ENCODE results near the gene HBZ. TPM values are rescaled to one million over a fixed set of nuclear protein-coding genes. Genes with fewer than 3 reads are reported as not detected.
A peak's percentile ranks its signal among the peaks of the same experiment; 100 is the strongest.
"Not testable (repeated sequence)": the region's sequence is repeated elsewhere in the genome, so short reads cannot be mapped to it uniquely, and the experiment has no call there.

The HBZ gene
- total RNA-seq, 1 donor from 2014 or later, result not detected

DNA sequence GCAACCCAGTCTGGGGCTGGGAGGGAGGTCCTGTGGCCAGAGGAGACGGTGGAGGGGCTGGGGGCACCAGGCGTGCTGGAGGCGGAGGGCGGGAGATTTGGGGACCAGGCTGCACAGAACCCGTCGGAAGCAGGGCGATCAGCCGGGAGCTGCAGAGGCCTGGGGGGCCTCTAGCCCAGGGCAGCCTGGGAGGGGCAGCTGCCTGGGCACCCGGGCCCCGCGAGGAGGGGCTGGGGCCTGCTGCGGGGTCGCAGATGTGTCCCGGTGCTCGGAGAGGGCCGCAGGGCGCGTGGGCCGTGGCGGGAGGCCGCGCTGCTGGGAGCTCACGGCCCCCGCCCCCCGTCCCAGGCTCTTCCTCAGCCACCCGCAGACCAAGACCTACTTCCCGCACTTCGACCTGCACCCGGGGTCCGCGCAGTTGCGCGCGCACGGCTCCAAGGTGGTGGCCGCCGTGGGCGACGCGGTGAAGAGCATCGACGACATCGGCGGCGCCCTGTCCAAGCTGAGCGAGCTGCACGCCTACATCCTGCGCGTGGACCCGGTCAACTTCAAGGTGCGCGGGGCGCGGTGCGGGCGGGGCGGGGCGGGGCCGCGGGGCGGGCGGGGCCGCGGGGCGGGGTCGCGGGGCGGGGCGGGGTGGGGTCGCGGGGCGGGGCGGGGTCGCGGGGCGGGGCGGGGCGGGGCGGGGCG is 11.8 kb downstream of the HBZ start:
- DNase-seq (ENCODE audit: low read depth in 2 of 2), result not testable (repeated sequence)

DNA sequence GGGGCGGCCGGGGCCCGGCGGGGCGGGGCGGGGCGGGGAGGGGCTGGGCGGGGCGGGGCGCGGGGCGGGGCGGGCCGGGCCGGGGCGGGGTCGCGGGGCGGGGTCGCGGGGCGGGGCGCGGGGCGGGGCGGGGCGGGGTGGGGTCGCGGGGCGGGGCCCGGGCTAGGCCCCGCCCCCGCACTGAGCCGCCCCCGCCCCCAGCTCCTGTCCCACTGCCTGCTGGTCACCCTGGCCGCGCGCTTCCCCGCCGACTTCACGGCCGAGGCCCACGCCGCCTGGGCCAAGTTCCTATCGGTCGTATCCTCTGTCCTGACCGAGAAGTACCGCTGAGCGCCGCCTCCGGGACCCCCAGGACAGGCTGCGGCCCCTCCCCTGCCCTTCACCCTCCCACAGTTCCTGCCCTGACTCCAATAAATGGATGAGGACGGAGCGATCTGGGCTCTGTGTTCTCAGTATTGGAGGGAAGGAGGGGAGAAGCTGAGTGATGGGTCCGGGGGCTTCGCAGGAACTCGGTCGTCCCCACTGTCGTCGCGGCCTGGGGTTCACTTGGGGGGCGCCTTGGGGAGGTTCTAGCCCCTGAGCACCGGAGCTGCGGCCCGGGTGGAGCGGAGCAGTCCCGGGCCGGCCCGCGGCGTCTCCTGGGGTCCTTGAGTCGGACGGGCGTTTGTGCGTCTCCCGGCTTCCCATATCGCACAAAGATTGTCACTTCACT is 12.5 kb downstream of the HBZ start:
- no peak for DNase-seq (ENCODE audit: low read depth in 2 of 2)

DNA sequence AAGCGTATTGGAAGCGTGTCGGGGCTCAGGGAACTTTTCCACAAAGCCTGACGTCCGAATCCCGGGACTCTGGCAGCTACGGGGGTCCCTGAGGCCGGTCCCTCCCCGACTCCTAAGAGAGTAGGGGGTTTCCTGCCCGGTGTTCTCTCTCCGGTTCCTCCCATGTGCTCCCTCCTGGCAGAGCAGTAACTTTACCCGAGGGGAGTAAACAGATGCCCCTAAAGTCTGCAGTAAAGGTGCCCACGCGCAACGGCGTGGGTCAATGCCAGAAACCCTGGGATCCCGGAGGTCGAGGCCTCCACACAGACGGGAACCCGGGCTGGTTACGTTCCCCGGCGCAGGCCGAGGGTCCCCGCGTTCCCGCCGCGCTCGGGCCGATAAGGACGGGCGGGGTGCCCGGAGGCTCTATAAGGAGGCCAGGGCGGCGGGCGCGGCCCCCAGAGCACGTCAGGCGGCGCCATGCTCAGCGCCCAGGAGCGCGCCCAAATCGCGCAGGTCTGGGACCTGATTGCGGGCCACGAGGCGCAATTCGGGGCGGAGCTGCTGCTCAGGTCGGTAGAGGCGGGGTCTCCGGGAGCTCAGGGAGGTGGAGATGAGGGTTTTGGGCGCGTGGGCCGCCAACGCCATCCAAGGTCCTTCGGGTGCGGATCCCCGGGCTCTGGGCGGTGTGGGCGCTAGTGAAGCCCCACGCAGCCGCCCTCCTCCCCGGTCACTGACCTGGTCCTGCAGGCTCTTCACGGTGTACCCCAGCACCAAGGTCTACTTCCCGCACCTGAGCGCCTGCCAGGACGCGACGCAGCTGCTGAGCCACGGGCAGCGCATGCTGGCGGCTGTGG is 13.3 kb downstream of the HBZ start, which contains the start of gene HBM:
HBM (plus strand) TSS at position 440 of the 836 bp plus-strand sequence; CDS start at position 460, 20 bp downstream.
- no peak for DNase-seq (ENCODE audit: low read depth in 2 of 2)

DNA sequence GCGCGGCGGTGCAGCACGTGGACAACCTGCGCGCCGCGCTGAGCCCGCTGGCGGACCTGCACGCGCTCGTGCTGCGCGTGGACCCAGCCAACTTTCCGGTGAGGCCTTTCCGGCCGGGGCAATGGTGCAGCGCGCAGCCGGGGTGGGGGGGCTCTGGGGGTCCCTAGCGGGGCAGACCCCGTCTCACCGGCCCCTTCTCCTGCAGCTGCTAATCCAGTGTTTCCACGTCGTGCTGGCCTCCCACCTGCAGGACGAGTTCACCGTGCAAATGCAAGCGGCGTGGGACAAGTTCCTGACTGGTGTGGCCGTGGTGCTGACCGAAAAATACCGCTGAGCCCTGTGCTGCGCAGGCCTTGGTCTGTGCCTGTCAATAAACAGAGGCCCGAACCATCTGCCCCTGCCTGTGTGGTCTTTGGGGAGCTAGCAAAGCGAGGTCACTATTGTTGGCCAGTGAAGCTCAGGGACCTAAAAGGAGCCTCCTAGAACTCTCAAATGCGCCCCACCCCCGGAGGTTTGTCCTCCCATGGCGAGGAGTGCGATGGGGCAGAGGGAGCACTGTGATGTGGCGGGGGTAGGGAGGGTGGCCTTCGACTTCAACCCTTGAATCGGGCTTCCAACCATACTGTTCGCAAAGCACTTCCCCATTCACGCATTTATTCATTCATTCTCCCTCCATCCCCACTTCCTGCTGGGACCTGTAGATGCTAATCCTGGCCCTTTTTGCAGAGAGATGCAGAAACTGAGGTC is 14.1 kb downstream of the HBZ start:
- no peak for DNase-seq (ENCODE audit: low read depth in 2 of 2)

- no peak for DNase-seq (ENCODE audit: low read depth in 2 of 2)
Measured at GRCh38 chr16:167122-167690, 14.8 kb downstream of the HBZ start.

- no peak for DNase-seq (ENCODE audit: low read depth in 2 of 2)
Measured at GRCh38 chr16:168424-168823, 16.0 kb downstream of the HBZ start.

DNA sequence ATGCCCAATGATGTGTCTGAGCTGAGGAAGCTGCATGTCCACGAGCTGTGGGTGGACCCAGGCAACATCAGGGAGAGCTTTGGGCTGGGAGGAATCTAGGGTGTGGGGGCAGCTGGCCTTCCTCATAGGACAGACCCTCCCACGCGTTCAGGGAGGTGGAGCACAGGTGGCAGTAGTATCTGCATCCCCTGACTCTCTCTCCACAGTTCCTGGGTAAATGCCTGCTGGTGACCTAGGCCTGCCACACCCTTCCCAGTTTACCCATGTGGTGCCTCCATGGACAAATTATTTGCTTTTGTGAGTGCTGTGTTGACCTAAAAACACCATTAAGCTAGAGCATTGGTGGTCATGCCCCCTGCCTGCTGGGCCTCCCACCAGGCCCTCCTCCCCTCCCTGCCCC is 16.6 kb downstream of the HBZ start:
- DNase-seq (ENCODE audit: low read depth in 2 of 2), result no peak

DNA sequence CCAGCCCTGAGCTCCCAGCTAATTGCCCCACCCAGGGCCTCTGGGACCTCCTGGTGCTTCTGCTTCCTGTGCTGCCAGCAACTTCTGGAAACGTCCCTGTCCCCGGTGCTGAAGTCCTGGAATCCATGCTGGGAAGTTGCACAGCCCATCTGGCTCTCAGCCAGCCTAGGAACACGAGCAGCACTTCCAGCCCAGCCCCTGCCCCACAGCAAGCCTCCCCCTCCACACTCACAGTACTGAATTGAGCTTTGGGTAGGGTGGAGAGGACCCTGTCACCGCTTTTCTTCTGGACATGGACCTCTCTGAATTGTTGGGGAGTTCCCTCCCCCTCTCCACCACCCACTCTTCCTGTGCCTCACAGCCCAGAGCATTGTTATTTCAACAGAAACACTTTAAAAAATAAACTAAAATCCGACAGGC is 17.7 kb downstream of the HBZ start:
- DNase-seq (ENCODE audit: low read depth in 2 of 2), result peak in 1 of 2 donors; percentile 21

- DNase-seq (ENCODE audit: low read depth in 2 of 2), result no peak
Measured at GRCh38 chr16:170788-171187, 18.3 kb downstream of the HBZ start.

DNA sequence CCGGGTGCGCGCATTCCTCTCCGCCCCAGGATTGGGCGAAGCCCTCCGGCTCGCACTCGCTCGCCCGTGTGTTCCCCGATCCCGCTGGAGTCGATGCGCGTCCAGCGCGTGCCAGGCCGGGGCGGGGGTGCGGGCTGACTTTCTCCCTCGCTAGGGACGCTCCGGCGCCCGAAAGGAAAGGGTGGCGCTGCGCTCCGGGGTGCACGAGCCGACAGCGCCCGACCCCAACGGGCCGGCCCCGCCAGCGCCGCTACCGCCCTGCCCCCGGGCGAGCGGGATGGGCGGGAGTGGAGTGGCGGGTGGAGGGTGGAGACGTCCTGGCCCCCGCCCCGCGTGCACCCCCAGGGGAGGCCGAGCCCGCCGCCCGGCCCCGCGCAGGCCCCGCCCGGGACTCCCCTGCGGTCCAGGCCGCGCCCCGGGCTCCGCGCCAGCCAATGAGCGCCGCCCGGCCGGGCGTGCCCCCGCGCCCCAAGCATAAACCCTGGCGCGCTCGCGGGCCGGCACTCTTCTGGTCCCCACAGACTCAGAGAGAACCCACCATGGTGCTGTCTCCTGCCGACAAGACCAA is 20.0 kb downstream of the HBZ start, which contains the start of gene HBA2:
HBA2 (plus strand) TSS at position 503 of the 568 bp plus-strand sequence; CDS start at position 540, 37 bp downstream.
- not testable (repeated sequence) for DNase-seq (ENCODE audit: low read depth in 2 of 2)

- DNase-seq (ENCODE audit: low read depth in 2 of 2), result not testable (repeated sequence)
Measured at GRCh38 chr16:173211-173854, 20.9 kb downstream of the HBZ start.

- DNase-seq (ENCODE audit: low read depth in 2 of 2), result peak in 1 of 2 donors; percentile 26
Measured at GRCh38 chr16:173928-174769, 21.7 kb downstream of the HBZ start.

DNA sequence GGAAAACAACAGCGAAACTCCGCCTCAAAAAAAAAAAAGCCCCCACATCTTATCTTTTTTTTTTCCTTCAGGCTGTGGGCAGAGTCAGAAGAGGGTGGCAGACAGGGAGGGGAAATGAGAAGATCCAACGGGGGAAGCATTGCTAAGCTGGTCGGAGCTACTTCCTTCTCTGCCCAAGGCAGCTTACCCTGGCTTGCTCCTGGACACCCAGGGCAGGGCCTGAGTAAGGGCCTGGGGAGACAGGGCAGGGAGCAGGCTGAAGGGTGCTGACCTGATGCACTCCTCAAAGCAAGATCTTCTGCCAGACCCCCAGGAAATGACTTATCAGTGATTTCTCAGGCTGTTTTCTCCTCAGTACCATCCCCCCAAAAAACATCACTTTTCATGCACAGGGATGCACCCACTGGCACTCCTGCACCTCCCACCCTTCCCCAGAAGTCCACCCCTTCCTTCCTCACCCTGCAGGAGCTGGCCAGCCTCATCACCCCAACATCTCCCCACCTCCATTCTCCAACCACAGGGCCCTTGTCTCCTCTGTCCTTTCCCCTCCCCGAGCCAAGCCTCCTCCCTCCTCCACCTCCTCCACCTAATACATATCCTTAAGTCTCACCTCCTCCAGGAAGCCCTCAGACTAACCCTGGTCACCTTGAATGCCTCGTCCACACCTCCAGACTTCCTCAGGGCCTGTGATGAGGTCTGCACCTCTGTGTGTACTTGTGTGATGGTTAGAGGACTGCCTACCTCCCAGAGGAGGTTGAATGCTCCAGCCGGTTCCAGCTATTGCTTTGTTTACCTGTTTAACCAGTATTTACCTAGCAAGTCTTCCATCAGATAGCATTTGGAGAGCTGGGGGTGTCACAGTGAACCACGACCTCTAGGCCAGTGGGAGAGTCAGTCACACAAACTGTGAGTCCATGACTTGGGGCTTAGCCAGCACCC is 22.8 kb downstream of the HBZ start:
- DNase-seq (ENCODE audit: low read depth in 2 of 2), result no peak

DNA sequence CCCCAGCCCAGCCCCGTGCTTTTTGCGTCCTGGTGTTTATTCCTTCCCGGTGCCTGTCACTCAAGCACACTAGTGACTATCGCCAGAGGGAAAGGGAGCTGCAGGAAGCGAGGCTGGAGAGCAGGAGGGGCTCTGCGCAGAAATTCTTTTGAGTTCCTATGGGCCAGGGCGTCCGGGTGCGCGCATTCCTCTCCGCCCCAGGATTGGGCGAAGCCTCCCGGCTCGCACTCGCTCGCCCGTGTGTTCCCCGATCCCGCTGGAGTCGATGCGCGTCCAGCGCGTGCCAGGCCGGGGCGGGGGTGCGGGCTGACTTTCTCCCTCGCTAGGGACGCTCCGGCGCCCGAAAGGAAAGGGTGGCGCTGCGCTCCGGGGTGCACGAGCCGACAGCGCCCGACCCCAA is 23.6 kb downstream of the HBZ start:
- DNase-seq (ENCODE audit: low read depth in 2 of 2), result not testable (repeated sequence)

DNA sequence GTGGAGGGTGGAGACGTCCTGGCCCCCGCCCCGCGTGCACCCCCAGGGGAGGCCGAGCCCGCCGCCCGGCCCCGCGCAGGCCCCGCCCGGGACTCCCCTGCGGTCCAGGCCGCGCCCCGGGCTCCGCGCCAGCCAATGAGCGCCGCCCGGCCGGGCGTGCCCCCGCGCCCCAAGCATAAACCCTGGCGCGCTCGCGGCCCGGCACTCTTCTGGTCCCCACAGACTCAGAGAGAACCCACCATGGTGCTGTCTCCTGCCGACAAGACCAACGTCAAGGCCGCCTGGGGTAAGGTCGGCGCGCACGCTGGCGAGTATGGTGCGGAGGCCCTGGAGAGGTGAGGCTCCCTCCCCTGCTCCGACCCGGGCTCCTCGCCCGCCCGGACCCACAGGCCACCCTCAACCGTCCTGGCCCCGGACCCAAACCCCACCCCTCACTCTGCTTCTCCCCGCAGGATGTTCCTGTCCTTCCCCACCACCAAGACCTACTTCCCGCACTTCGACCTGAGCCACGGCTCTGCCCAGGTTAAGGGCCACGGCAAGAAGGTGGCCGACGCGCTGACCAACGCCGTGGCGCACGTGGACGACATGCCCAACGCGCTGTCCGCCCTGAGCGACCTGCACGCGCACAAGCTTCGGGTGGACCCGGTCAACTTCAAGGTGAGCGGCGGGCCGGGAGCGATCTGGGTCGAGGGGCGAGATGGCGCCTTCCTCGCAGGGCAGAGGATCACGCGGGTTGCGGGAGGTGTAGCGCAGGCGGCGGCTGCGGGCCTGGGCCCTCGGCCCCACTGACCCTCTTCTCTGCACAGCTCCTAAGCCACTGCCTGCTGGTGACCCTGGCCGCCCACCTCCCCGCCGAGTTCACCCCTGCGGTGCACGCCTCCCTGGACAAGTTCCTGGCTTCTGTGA is 24.3 kb downstream of the HBZ start, which contains the start of gene HBA1:
HBA1 (plus strand) TSS at position 204 of the 906 bp plus-strand sequence; CDS start at position 241, 37 bp downstream.
- not testable (repeated sequence) for DNase-seq (ENCODE audit: low read depth in 2 of 2)

- DNase-seq (ENCODE audit: low read depth in 2 of 2), result no peak
Measured at GRCh38 chr16:177394-177822, 25.0 kb downstream of the HBZ start.
